CD14-positive monocyte (primary cell): Measurements from ENCODE around the gene SCN4B. TPM values are rescaled to one million over a fixed set of nuclear protein-coding genes. Genes with fewer than 3 reads are reported as not detected.

Experiments used
- DNase-seq, 3 donors: peaks; one replicate each; pipeline ENCODE4 v3.0.0-alpha.2; 2011 to 2022
- H2AFZ ChIP-seq: 2 replicates; pipeline ENCODE4 v1.6.0; 2012; ENCODE audit warnings: mild to moderate bottlenecking, low read depth, low read length, inconsistent platforms; ENCODE audit not compliant: insufficient read depth, poor library complexity, severe bottlenecking
- H3K27ac ChIP-seq, 2 donors: 1 replicate in 1 of 2; 2 replicates in 1 of 2; pipeline ENCODE4 v1.5.1; 2012 to 2013; ENCODE audit warnings: low read length in 2 of 2, control low read depth in 1 of 2, inconsistent platforms in 1 of 2, low read depth in 1 of 2, mild to moderate bottlenecking in 1 of 2
- H3K27me3 ChIP-seq, 2 donors: one replicate each; pipeline versions ENCODE4 v1.6.0 to v1.6.1; 2011 to 2013; ENCODE audit warnings: low read length in 2 of 2; ENCODE audit not compliant: control insufficient read depth in 2 of 2, insufficient read depth in 2 of 2
- H3K36me3 ChIP-seq, 2 donors: replicated peaks in 1 of 2; 1 replicate in 1 of 2; 2 replicates in 1 of 2; pipeline versions ENCODE4 v1.5.1 to v1.6.1; 2012 to 2013; ENCODE audit warnings: low read length in 2 of 2, control low read depth in 1 of 2, inconsistent platforms in 1 of 2, mild to moderate bottlenecking in 1 of 2; ENCODE audit not compliant: insufficient read depth in 2 of 2, control insufficient read depth in 1 of 2
- H3K4me1 ChIP-seq, 2 donors: 1 replicate in 1 of 2; 2 replicates in 1 of 2; pipeline versions ENCODE4 v1.5.1 to v1.6.1; 2012 to 2013; ENCODE audit warnings: low read length in 2 of 2, control low read depth in 1 of 2, inconsistent platforms in 1 of 2, mild to moderate bottlenecking in 1 of 2, moderate library complexity in 1 of 2; ENCODE audit not compliant: insufficient read depth in 2 of 2, control insufficient read depth in 1 of 2
- H3K4me2 ChIP-seq: replicated peaks from 2 replicates; pipeline ENCODE3; 2012; ENCODE audit warnings: low read length, moderate library complexity, mild to moderate bottlenecking; ENCODE audit not compliant: poor library complexity, severe bottlenecking; ENCODE audit errors: extremely low read depth
- H3K4me3 ChIP-seq, 3 experiments: fragments of 200-600 bp in 1 of 3; sonication (generic) in 1 of 3; replicated peaks in 1 of 3; 1 replicate in 2 of 3; 2 replicates in 1 of 3; pipeline ENCODE4 v1.5.1; 2011 to 2013; ENCODE audit warnings: low read length in 3 of 3, mild to moderate bottlenecking in 3 of 3, control low read depth in 2 of 3, low read depth in 2 of 3, inconsistent platforms in 1 of 3, moderate library complexity in 1 of 3
- H3K79me2 ChIP-seq: 2 replicates; pipeline ENCODE4 v1.6.0; 2012; ENCODE audit warnings: mild to moderate bottlenecking, control low read depth, inconsistent platforms, low read length, moderate library complexity; ENCODE audit not compliant: insufficient read depth
- H3K9ac ChIP-seq: 2 replicates; pipeline ENCODE4 v1.6.0; 2017; ENCODE audit warnings: low read length, mild to moderate bottlenecking; ENCODE audit not compliant: insufficient read depth, poor library complexity, severe bottlenecking
- H3K9me3 ChIP-seq, 2 donors: replicated peaks in 1 of 2; 1 replicate in 1 of 2; 2 replicates in 1 of 2; pipeline versions ENCODE4 v1.5.1 to v1.6.1; 2012 to 2013; ENCODE audit warnings: low read length in 2 of 2, control low read depth in 1 of 2; ENCODE audit not compliant: control insufficient read depth in 1 of 2, insufficient read depth in 1 of 2
- H4K20me1 ChIP-seq: 2 replicates; pipeline ENCODE4 v1.6.0; 2012; ENCODE audit warnings: mild to moderate bottlenecking, low read length, control low read depth, moderate library complexity; ENCODE audit not compliant: insufficient read depth
- H3K27ac Mint-ChIP-seq, 7 donors: one replicate each; pipeline ENCODE4 v1.8.0; 2020; ENCODE audit warnings: mild to moderate bottlenecking in 7 of 7, mixed read lengths in 7 of 7, moderate library complexity in 6 of 7, inconsistent platforms in 2 of 7
- H3K27me3 Mint-ChIP-seq, 3 donors: one replicate each; pipeline ENCODE4 v1.8.0; 2021 to 2022; ENCODE audit warnings: low read depth in 3 of 3, mild to moderate bottlenecking in 3 of 3, mixed read lengths in 3 of 3, moderate library complexity in 3 of 3, inconsistent platforms in 1 of 3
- H3K36me3 Mint-ChIP-seq, 2 donors: one replicate each; pipeline ENCODE4 v1.8.0; 2020; ENCODE audit warnings: mixed read lengths in 2 of 2, inconsistent platforms in 1 of 2, mild to moderate bottlenecking in 1 of 2
- H3K4me1 Mint-ChIP-seq: one replicate; pipeline ENCODE4 v1.8.0; 2020; ENCODE audit warnings: mild to moderate bottlenecking, mixed read lengths
- H3K4me3 Mint-ChIP-seq, 2 donors: one replicate each; pipeline ENCODE4 v1.8.0; 2020; ENCODE audit warnings: mild to moderate bottlenecking in 2 of 2, mixed read lengths in 2 of 2, moderate library complexity in 1 of 2
- H3K9me3 Mint-ChIP-seq, 7 donors: one replicate each; pipeline ENCODE4 v1.8.0; 2020 to 2022; ENCODE audit warnings: mixed read lengths in 7 of 7, mild to moderate bottlenecking in 6 of 7, moderate library complexity in 6 of 7, inconsistent platforms in 2 of 7
- WGBS: methylation state at CpG from one replicate; pipeline ENCODE4 v1.1.5; 2013; ENCODE audit warnings: missing lambda C conversion rate; ENCODE audit not compliant: insufficient coverage; 5-methylcytosine and 5-hydroxymethylcytosine counted together
- intact Hi-C, 2 donors: fragments of 100-400 bp; cut with micrococcal nuclease; formaldehyde crosslinking; loops; one replicate each; pipeline versions ENCODE4 v1.15.0 to v1.15.1; 2023
- polyA plus RNA-seq, 3 donors: library from polyadenylated mRNA; depleted of rRNA in 1 of 3; unstranded in 2 of 3; stranded (reverse) in 1 of 3; fragments of 300-500 nt in 2 of 3; fragments of >200 nt in 1 of 3; fragmentation: Illumina TruSeq in 2 of 3; gene quantifications; 1 replicate in 2 of 3; 2 replicates in 1 of 3; pipeline ENCODE4 v1.2.3, GENCODE V29; 2012 to 2021
- TF ChIP-seq, protein P1 (sequence below): fragments of 200-600 bp; IDR thresholded peaks from one replicate; pipeline ENCODE4 v1.8.0; 2022; ENCODE audit warnings: antibody characterized with exemption, mild to moderate bottlenecking

The SCN4B gene
- polyA plus RNA-seq, 3 donors, result 0.76 TPM; not detected in 2

DNA sequence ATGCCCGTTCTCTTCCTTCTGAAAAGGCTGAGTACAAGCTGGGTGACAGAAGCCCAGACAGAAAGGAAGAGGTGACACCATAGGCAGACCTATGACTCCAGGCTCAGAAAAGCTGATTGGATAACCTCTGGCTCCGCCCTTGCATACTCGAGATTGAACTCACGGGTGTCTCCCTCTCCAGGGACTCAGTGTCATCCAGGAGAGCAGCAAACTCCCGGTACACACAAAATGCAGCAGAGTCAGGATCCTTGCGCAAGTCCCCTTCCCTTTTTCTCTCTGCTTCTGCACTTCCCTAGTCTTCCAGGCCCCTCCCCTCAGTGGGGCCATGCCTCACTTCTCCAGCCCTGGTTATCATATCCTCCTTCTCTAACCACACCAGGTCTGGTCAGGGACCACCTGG, 9.8 kb downstream of the SCN4B start:
- Histone ChIP-seq H3K4me1 (peaks cover 33 to 53% of the 10 kb centered on the region in 2 donors), H4K20me1 (no peaks in the 10 kb centered on the region), H3K4me3 (peak overlapping the region in 1 of 3 experiments; percentile 54), H2AFZ (peak overlapping the region; percentile 25), H3K36me3 (no peaks in the 10 kb centered on the region), H3K9me3 (no peaks in the 10 kb centered on the region), H3K27me3 (peaks cover 0 to 2% of the 10 kb centered on the region in 2 donors), H3K79me2 (no peaks in the 10 kb centered on the region), H3K4me2 (peak overlapping the region; percentile 37), H3K27ac (peak overlapping the region; percentile 7 to 83), H3K9ac (peak overlapping the region; percentile 24)
- H3K27me3 Mint-ChIP-seq, result peaks cover 6 to 19% (median 14%) of the 10 kb centered on the region in 3 donors
- TF ChIP-seq, protein P1, sequence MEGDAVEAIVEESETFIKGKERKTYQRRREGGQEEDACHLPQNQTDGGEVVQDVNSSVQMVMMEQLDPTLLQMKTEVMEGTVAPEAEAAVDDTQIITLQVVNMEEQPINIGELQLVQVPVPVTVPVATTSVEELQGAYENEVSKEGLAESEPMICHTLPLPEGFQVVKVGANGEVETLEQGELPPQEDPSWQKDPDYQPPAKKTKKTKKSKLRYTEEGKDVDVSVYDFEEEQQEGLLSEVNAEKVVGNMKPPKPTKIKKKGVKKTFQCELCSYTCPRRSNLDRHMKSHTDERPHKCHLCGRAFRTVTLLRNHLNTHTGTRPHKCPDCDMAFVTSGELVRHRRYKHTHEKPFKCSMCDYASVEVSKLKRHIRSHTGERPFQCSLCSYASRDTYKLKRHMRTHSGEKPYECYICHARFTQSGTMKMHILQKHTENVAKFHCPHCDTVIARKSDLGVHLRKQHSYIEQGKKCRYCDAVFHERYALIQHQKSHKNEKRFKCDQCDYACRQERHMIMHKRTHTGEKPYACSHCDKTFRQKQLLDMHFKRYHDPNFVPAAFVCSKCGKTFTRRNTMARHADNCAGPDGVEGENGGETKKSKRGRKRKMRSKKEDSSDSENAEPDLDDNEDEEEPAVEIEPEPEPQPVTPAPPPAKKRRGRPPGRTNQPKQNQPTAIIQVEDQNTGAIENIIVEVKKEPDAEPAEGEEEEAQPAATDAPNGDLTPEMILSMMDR, result no peak
- peaks cover 55% of the 10 kb centered on the region for H3K4me1 Mint-ChIP-seq
- H3K36me3 Mint-ChIP-seq, result peaks cover 0 to 3% of the 10 kb centered on the region in 2 donors
- DNase-seq, result peak; percentile 92 to 95 (median 94)
- intact Hi-C loops, result loop anchor here (1.0 to 10.0 kb wide), 5 partner anchors 13 to 342 kb away; no protein-coding TSS in a partner anchor
- peak overlapping the region; percentile 82 to 95 (median 93) for H3K27ac Mint-ChIP-seq
- H3K4me3 Mint-ChIP-seq, result peak overlapping the region; percentile 54 to 69
- H3K9me3 Mint-ChIP-seq, result peaks cover 0 to 2% (median 0%) of the 10 kb centered on the region in 7 donors
- WGBS, result 4% methylated on average over 6 of the region's 6 CpGs

DNA sequence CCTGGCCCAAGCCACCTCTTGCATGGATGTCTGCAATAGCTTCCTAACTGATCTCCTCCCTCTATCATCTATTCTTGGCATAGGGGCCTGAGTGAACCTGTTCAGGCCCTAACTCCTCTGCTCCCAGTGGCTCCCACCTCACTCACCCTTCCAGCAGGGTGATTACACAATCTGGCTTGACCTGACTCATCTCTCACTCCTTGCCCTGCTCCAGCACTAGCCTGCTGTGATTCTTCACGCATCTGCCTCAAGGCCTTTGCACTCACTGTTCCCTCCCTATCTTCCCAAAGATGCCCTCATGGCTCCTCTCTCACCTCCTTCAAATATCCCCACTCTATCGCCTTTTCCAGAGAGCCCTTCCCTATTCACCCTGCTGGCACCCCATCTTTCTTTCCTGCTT, 10.5 kb downstream of the SCN4B start:
- peaks cover 0 to 2% (median 0%) of the 10 kb centered on the region in 7 donors for H3K9me3 Mint-ChIP-seq
- Histone ChIP-seq H3K9me3 (no peaks in the 10 kb centered on the region), H3K4me1 (peaks cover 26 to 48% of the 10 kb centered on the region in 2 donors), H3K79me2 (no peaks in the 10 kb centered on the region), H4K20me1 (no peaks in the 10 kb centered on the region), H2AFZ (no peak overlapping the region), H3K4me3 (peak overlapping the region in 1 of 3 experiments; percentile 54), H3K27ac (peak overlapping the region in 1 of 2 donors; percentile 83), H3K27me3 (peaks cover 0 to 2% of the 10 kb centered on the region in 2 donors), H3K4me2 (no peak overlapping the region), H3K9ac (no peak overlapping the region), H3K36me3 (no peaks in the 10 kb centered on the region)
- H3K4me3 Mint-ChIP-seq, result peak overlapping the region; percentile 24 to 69
- peak overlapping the region; percentile 82 to 95 (median 93) for H3K27ac Mint-ChIP-seq
- peak; percentile 64 to 86 (median 80) for DNase-seq
- TF ChIP-seq, protein P1, result no peak
- intact Hi-C loops, result loop anchor here (1.0 to 10.0 kb wide), 5 partner anchors 12 to 343 kb away; no protein-coding TSS in a partner anchor
- peaks cover 49% of the 10 kb centered on the region for H3K4me1 Mint-ChIP-seq
- peaks cover 0 to 3% of the 10 kb centered on the region in 2 donors for H3K36me3 Mint-ChIP-seq
- H3K27me3 Mint-ChIP-seq, result peaks cover 6 to 19% (median 15%) of the 10 kb centered on the region in 3 donors
- WGBS, result 38% methylated on average over 2 of the region's 2 CpGs
